Ishikawa (cell line): ENCODE measurements around the gene ULBP2.

Experiments
- CEBPB ChIP-seq: IDR thresholded peaks from 2 replicates; pipeline ENCODE4 v1.6.1; 2012
- EGR1 ChIP-seq: IDR thresholded peaks from 2 replicates; pipeline ENCODE4 v1.6.1; 2012
- EP300 ChIP-seq: IDR thresholded peaks from 2 replicates; pipeline ENCODE4 v1.6.1; 2012; ENCODE audit warnings: borderline replicate concordance
- RAD21 ChIP-seq: IDR thresholded peaks from 2 replicates; pipeline ENCODE4 v1.6.1; 2012; ENCODE audit warnings: low read depth
- TAF1 ChIP-seq: IDR thresholded peaks from 2 replicates; pipeline ENCODE4 v1.6.1; 2012; ENCODE audit warnings: low read depth, mild to moderate bottlenecking
- TCF12 ChIP-seq: IDR thresholded peaks from 2 replicates; pipeline ENCODE4 v1.6.1; 2012; ENCODE audit warnings: low read depth
- YY1 ChIP-seq: IDR thresholded peaks from 2 replicates; pipeline ENCODE4 v1.6.1; 2012; ENCODE audit warnings: low read depth
- ZBTB7A ChIP-seq: IDR thresholded peaks from 2 replicates; pipeline ENCODE4 v1.6.1; 2012; ENCODE audit warnings: low read depth

GRCh38 chr6:149942461-149942829, 631 bp downstream of the ULBP2 start:
- no peak for TF ChIP-seq EP300
- no peak for TF ChIP-seq YY1
- TF ChIP-seq TCF12: no peak
- no peak for TF ChIP-seq RAD21
- no peak for TF ChIP-seq TAF1
- no peak for TF ChIP-seq EGR1
- TF ChIP-seq ZBTB7A: no peak
- no peak for TF ChIP-seq CEBPB
